Activated CD8-positive, alpha-beta T cell treated with anti-CD3 and anti-CD28 coated beads for 36 hours (primary cell): ENCODE data around the gene TAPBP. TPM values are rescaled to one million over a fixed set of nuclear protein-coding genes. Genes with fewer than 3 reads are reported as not detected.

ENCODE experiments used
- ATAC-seq: fragments of 200-7000 bp; cut with Tn5 transposase; one replicate; pipeline ENCODE4 v1.10.0; 2021; ENCODE audit warnings: mild to moderate bottlenecking, moderate library complexity
- CTCF ChIA-PET: fragments of 350-600 bp; sonication (Branson Sonifier 250); formaldehyde crosslinking; loops from one replicate; lab custom pipeline; 2021; ENCODE audit warnings: antibody characterized with exemption; lab: Charles Lee
- POLR2A ChIA-PET: fragments of 350-600 bp; sonication (Branson Sonifier 250); formaldehyde crosslinking; loops from one replicate; lab custom pipeline; 2021; ENCODE audit warnings: antibody characterized with exemption; lab: Charles Lee
- DNase-seq: peaks from one replicate; pipeline ENCODE4 v3.0.0-alpha.2; 2020
- H3K27ac Mint-ChIP-seq: one replicate; pipeline ENCODE4 v1.8.0; 2021; ENCODE audit warnings: mild to moderate bottlenecking, mixed read lengths
- H3K27me3 Mint-ChIP-seq: one replicate; pipeline ENCODE4 v1.8.0; 2021; ENCODE audit warnings: mixed read lengths
- H3K36me3 Mint-ChIP-seq: one replicate; pipeline ENCODE4 v1.8.0; 2021; ENCODE audit warnings: low read depth, mixed read lengths
- H3K4me1 Mint-ChIP-seq: one replicate; pipeline ENCODE4 v1.8.0; 2021; ENCODE audit warnings: low read depth, mixed read lengths
- H3K4me3 Mint-ChIP-seq: one replicate; pipeline ENCODE4 v1.8.0; 2021; ENCODE audit warnings: mild to moderate bottlenecking, moderate library complexity, mixed read lengths
- H3K9me3 Mint-ChIP-seq: one replicate; pipeline ENCODE4 v1.8.0; 2021; ENCODE audit warnings: mixed read lengths
- CTCF ChIP-seq: fragments of 200-600 bp; IDR thresholded peaks from one replicate; pipeline ENCODE4 v1.8.0; 2022; ENCODE audit warnings: antibody characterized with exemption, mild to moderate bottlenecking
- intact Hi-C: fragments of 100-400 bp; cut with micrococcal nuclease; formaldehyde crosslinking; loops from one replicate; pipeline ENCODE4 v1.10.0; 2022
- total RNA-seq, 2 experiments: library from RNA; stranded (reverse); gene quantifications; one replicate each; pipeline ENCODE4 v1.2.3, GENCODE V29; 2021

TAPBP gene
- total RNA-seq, 2 experiments from 2014 or later, result 179 to 183 TPM

- Mint-ChIP-seq H3K4me1 (peaks cover 65% of the 10 kb centered on the region), H3K27ac (peak overlapping the region; percentile 98), H3K9me3 (no peaks in the 10 kb centered on the region), H3K36me3 (peaks cover 51% of the 10 kb centered on the region), H3K27me3 (no peaks in the 10 kb centered on the region), H3K4me3 (peak overlapping the region; percentile 90)
- DNase-seq, result no peak
- ChIA-PET CTCF (no interaction called here), POLR2A (interaction anchor here (0.9 to 1.5 kb wide), 3 partner anchors 9 to 43 kb away, joined by 3 to 6 read pairs (median 4); partner anchors contain the start of gene B3GALT4)
- TF ChIP-seq CTCF, result no peak
- intact Hi-C loops, result no loop called here
- no peak for ATAC-seq
Observed at GRCh38 chr6:33320315-33321181, 6.7 kb upstream of the TAPBP start.

GRCh38 chr6:33319939-33320314 lies 6.0 kb upstream of the TAPBP start:
- intact Hi-C loops, result no loop called here
- TF ChIP-seq CTCF, result no peak
- DNase-seq, result no peak
- Mint-ChIP-seq H3K4me3 (peak overlapping the region; percentile 97), H3K27me3 (no peaks in the 10 kb centered on the region), H3K9me3 (no peaks in the 10 kb centered on the region), H3K36me3 (peaks cover 51% of the 10 kb centered on the region), H3K4me1 (peaks cover 71% of the 10 kb centered on the region), H3K27ac (peak overlapping the region; percentile 98)
- ChIA-PET CTCF (interaction anchor here (1.6 kb wide), 1 partner anchor 106 kb away, joined by 5 read pairs; no protein-coding TSS in a partner anchor), POLR2A (no interaction called here)
- no peak for ATAC-seq

- CTCF ChIA-PET, result interaction anchor here (0.7 to 1.6 kb wide), 8 partner anchors 19 to 289 kb away, joined by 3 to 6 read pairs (median 4); partner anchors contain the start of genes B3GALT4, PFDN6 and WDR46
- no peak for ATAC-seq
- H3K36me3 Mint-ChIP-seq, result peaks cover 54% of the 10 kb centered on the region
- POLR2A ChIA-PET, result interaction anchor here (0.6 to 4.8 kb wide), 11 partner anchors 21 to 390 kb away, joined by 3 to 42 read pairs (median 4); partner anchors contain the start of genes PFDN6, RGL2, RPS18 and SYNGAP1
- no peaks in the 10 kb centered on the region for H3K9me3 Mint-ChIP-seq
- peak overlapping the region; percentile 97 for H3K4me3 Mint-ChIP-seq
- no peak for DNase-seq
- intact Hi-C loops, result no loop called here
- no peaks in the 10 kb centered on the region for H3K27me3 Mint-ChIP-seq
- H3K4me1 Mint-ChIP-seq, result peaks cover 70% of the 10 kb centered on the region
- H3K27ac Mint-ChIP-seq, result peak overlapping the region; percentile 97
- no peak for TF ChIP-seq CTCF
Observed at GRCh38 chr6:33318426-33319073, 4.7 kb upstream of the TAPBP start.

- H3K36me3 Mint-ChIP-seq, result peaks cover 61% of the 10 kb centered on the region
- intact Hi-C loops, result no loop called here
- POLR2A ChIA-PET, result interaction anchor here (0.6 to 4.8 kb wide), 12 partner anchors 20 to 480 kb away, joined by 3 to 42 read pairs (median 4); partner anchors contain the start of genes PFDN6, RGL2, RPS18 and SYNGAP1
Observed at GRCh38 chr6:33317669-33318425, 4.0 kb upstream of the TAPBP start, which contains the start of gene ZBTB22. Gene ZBTB22, minus strand, starts transcription at chr6:33317744. Its CDS starts 828 bp downstream, at chr6:33316916.

More at GRCh38 chr6:33317669-33318425, 4.0 kb upstream of the TAPBP start, which contains the start of gene ZBTB22:
- CTCF ChIA-PET, result interaction anchor here (0.6 to 1.5 kb wide), 7 partner anchors 19 to 289 kb away, joined by 3 to 6 read pairs (median 4); partner anchors contain the start of genes B3GALT4, PFDN6 and WDR46
- H3K9me3 Mint-ChIP-seq, result no peaks in the 10 kb centered on the region
- peaks cover 68% of the 10 kb centered on the region for H3K4me1 Mint-ChIP-seq
- no peak for TF ChIP-seq CTCF
- ATAC-seq (peak; percentile 67), DNase-seq (peak; percentile 100)
- no peaks in the 10 kb centered on the region for H3K27me3 Mint-ChIP-seq
- peak within 1 kb of the TSS; percentile 97 for H3K4me3 Mint-ChIP-seq
- peak within 1 kb of the TSS; percentile 97 for H3K27ac Mint-ChIP-seq
